ENCODE data around the gene MSTN. TPM values are rescaled to one million over a fixed set of nuclear protein-coding genes. Genes with fewer than 3 reads are reported as not detected.
"Not testable (repeated sequence)": the region's sequence is repeated elsewhere in the genome, so short reads cannot be mapped to it uniquely, and the experiment has no call there.

The MSTN gene
- total and polyA plus RNA-seq, 2 experiments from 2014 or later, result 0.11 to 0.16 TPM

DNA sequence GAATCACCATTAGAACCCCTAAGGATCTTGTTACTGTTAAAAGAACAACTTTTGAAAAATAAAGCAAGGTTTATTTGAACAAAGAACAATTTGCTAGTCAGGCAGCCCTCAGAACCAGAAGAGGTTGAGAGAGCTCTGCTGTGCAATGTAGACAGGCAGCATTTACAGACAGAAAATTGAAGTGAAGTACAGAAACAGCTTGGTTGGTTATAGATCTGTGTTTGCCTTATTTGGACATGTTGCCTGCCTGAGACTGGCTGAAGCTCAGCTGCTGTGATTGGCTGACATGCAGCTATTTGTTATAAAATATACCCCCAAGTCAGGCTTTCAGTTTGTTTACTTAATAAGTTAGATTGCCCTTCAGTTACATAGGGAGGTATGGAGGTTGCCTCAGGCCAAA is 12.5 kb downstream of the MSTN start:
- no peak overlapping the region for H3K4me2 ChIP-seq (ENCODE audit: unreplicated experiment)
- no peaks in the 10 kb centered on the region for H3K9me3 ChIP-seq (ENCODE audit: low read depth)
- no peak overlapping the region for H3K9ac ChIP-seq
- no peak overlapping the region for H3K27ac ChIP-seq
- DNase-seq, result no peak
- H2AFZ ChIP-seq, result no peak overlapping the region
- no peaks in the 10 kb centered on the region for H3K4me1 ChIP-seq (ENCODE audit: insufficient read depth)
- no peaks in the 10 kb centered on the region for H3K36me3 ChIP-seq (ENCODE audit: low read depth)
- in situ Hi-C loops (cut with MboI), result no loop called here
- H3F3A ChIP-seq (ENCODE audit: insufficient read depth), result no peaks in the 10 kb centered on the region
- TF ChIP-seq EZH2phosphoT487 (IDR thresholded peaks at IDR 0.05; ENCODE audit: insufficient read depth, low read depth), result no peak
- no peaks in the 10 kb centered on the region for H3K27me3 ChIP-seq (replicated peaks; ENCODE audit: insufficient read depth)
- H3K9me2 ChIP-seq (ENCODE audit: insufficient read depth), result no peaks in the 10 kb centered on the region
- no peaks in the 10 kb centered on the region for H3K79me2 ChIP-seq (ENCODE audit: insufficient read depth)
- H4K20me1 ChIP-seq (ENCODE audit: insufficient read depth), result no peaks in the 10 kb centered on the region
- no peak overlapping the region for H3K4me3 ChIP-seq

- peaks cover 15% of the 10 kb centered on the region for H3K4me1 ChIP-seq (ENCODE audit: insufficient read depth)
- H2AFZ ChIP-seq, result no peak overlapping the region
- no peak for DNase-seq
- in situ Hi-C loops (cut with MboI), result no loop called here
- no peaks in the 10 kb centered on the region for H3K79me2 ChIP-seq (ENCODE audit: insufficient read depth)
- 65 to 76% methylated on average over 2 of the region's 2 CpGs for WGBS, 2 experiments (ENCODE audit: low coverage in 1 of 2, low lambda C conversion rate in 2 of 2, missing lambda C conversion rate in 2 of 2)
- H3K27me3 ChIP-seq (replicated peaks; ENCODE audit: insufficient read depth), result no peaks in the 10 kb centered on the region
- no peak overlapping the region for H3K27ac ChIP-seq
- no peaks in the 10 kb centered on the region for H3K9me3 ChIP-seq (ENCODE audit: low read depth)
- H3K9ac ChIP-seq, result no peak overlapping the region
- H4K20me1 ChIP-seq (ENCODE audit: insufficient read depth), result no peaks in the 10 kb centered on the region
- no peaks in the 10 kb centered on the region for H3K9me2 ChIP-seq (ENCODE audit: insufficient read depth)
- H3K4me2 ChIP-seq (ENCODE audit: unreplicated experiment), result no peak overlapping the region
- TF ChIP-seq EZH2 (IDR thresholded peaks at IDR 0.05; ENCODE audit: insufficient read depth, poor library complexity, severe bottlenecking) (no peak), EZH2phosphoT487 (IDR thresholded peaks at IDR 0.05; ENCODE audit: insufficient read depth, low read depth) (no peak)
- H3K4me3 ChIP-seq, result no peak overlapping the region
- H3K36me3 ChIP-seq (ENCODE audit: low read depth), result no peaks in the 10 kb centered on the region
- H3F3A ChIP-seq (ENCODE audit: insufficient read depth), result no peaks in the 10 kb centered on the region
Measured at GRCh38 chr2:190044866-190045265, 17.7 kb downstream of the MSTN start.

DNA sequence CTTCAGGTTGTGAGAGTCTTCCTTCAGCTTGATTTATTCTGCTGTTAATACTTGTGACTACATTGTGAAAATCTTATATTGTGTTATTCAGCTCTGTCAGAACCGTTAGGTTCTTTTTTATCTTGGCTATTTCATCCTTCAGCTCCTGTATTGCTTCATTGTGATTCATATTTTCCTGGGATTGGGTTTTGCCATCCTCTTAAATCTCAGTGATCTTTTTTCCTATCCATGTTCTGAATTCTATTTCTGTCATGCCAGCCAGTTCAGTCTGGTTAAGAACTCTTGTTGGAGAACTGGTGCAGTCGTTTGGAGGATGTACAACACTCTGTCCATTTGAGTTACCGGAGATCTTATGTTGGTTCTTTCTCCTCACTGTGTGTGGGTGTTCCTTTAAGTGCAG is 19.1 kb downstream of the MSTN start:
- Histone ChIP-seq H3K9me3 (ENCODE audit: low read depth) (no peaks in the 10 kb centered on the region), H3K9ac (no peak overlapping the region), H3K4me2 (ENCODE audit: unreplicated experiment) (no peak overlapping the region), H3K27me3 (replicated peaks; ENCODE audit: insufficient read depth) (no peaks in the 10 kb centered on the region), H3K36me3 (ENCODE audit: low read depth) (no peaks in the 10 kb centered on the region), H3K4me1 (ENCODE audit: insufficient read depth) (peaks cover 15% of the 10 kb centered on the region), H3K4me3 (no peak overlapping the region), H3K79me2 (ENCODE audit: insufficient read depth) (no peaks in the 10 kb centered on the region), H3F3A (ENCODE audit: insufficient read depth) (no peaks in the 10 kb centered on the region), H3K9me2 (ENCODE audit: insufficient read depth) (no peaks in the 10 kb centered on the region), H2AFZ (peak overlapping the region; percentile 35; the same call in 1 of the 2 replicates), H3K27ac (peak overlapping the region; percentile 18), H4K20me1 (ENCODE audit: insufficient read depth) (no peaks in the 10 kb centered on the region)
- in situ Hi-C loops (cut with MboI), result no loop called here
- DNase-seq, result peak; percentile 65
- TF ChIP-seq EZH2 (IDR thresholded peaks at IDR 0.05; ENCODE audit: insufficient read depth, poor library complexity, severe bottlenecking), result no peak
- TF ChIP-seq EZH2phosphoT487 (IDR thresholded peaks at IDR 0.05; ENCODE audit: insufficient read depth, low read depth), result no peak
- 34 to 37% methylated on average over 3 of the region's 3 CpGs for whole genome bisulfite sequencing, 2 experiments (ENCODE audit: low coverage in 1 of 2, low lambda C conversion rate in 2 of 2, missing lambda C conversion rate in 2 of 2)

- WGBS, 2 experiments (ENCODE audit: low coverage in 1 of 2, low lambda C conversion rate in 2 of 2, missing lambda C conversion rate in 2 of 2), result 57 to 73% methylated on average over 2 of the region's 2 CpGs
- DNase-seq, result no peak
- H3K27ac ChIP-seq, result no peak overlapping the region
- H3K4me2 ChIP-seq (ENCODE audit: unreplicated experiment), result no peak overlapping the region
- H3K9me3 ChIP-seq (ENCODE audit: low read depth), result no peaks in the 10 kb centered on the region
- H3F3A ChIP-seq (ENCODE audit: insufficient read depth), result no peaks in the 10 kb centered on the region
- H3K79me2 ChIP-seq (ENCODE audit: insufficient read depth), result no peaks in the 10 kb centered on the region
- no peak overlapping the region for H2AFZ ChIP-seq
- no peaks in the 10 kb centered on the region for H3K4me1 ChIP-seq (ENCODE audit: insufficient read depth)
- H3K9me2 ChIP-seq (ENCODE audit: insufficient read depth), result no peaks in the 10 kb centered on the region
- in situ Hi-C loops (cut with MboI), result no loop called here
- H3K27me3 ChIP-seq (replicated peaks; ENCODE audit: insufficient read depth), result no peaks in the 10 kb centered on the region
- no peak overlapping the region for H3K9ac ChIP-seq
- TF ChIP-seq EZH2phosphoT487 (IDR thresholded peaks at IDR 0.05; ENCODE audit: insufficient read depth, low read depth), result no peak
- no peak for TF ChIP-seq EZH2 (IDR thresholded peaks at IDR 0.05; ENCODE audit: insufficient read depth, poor library complexity, severe bottlenecking)
- no peaks in the 10 kb centered on the region for H3K36me3 ChIP-seq (ENCODE audit: low read depth)
- H4K20me1 ChIP-seq (ENCODE audit: insufficient read depth), result no peaks in the 10 kb centered on the region
- H3K4me3 ChIP-seq, result no peak overlapping the region
Measured at GRCh38 chr2:190036071-190036470, 26.5 kb downstream of the MSTN start.

DNA sequence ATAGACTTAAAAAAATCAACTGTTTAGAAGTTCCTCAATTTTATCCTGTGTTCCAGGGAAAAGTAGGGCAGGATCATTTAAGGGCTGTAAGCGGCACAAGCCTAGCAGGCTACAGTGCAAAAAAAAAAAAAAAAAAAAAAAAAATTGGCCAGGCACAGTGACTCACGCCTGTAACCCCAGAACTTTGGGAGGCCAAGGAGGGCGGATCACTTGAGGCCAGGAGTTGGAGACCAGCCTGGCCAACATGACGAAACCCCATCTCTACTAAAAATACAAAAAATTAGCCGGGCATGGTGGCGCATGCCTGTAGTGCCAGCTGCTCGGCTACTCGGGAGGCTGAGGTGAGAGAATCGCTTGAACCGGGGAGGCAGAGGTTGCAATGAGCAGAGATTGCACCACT is 28.1 kb downstream of the MSTN start:
- H3K4me3 ChIP-seq; H3K9me2 ChIP-seq (ENCODE audit: insufficient read depth); H3F3A ChIP-seq (ENCODE audit: insufficient read depth); H3K4me2 ChIP-seq (ENCODE audit: unreplicated experiment); H3K4me1 ChIP-seq (ENCODE audit: insufficient read depth); H3K79me2 ChIP-seq (ENCODE audit: insufficient read depth); H3K27me3 ChIP-seq (replicated peaks; ENCODE audit: insufficient read depth); H2AFZ ChIP-seq; H3K27ac ChIP-seq; H3K36me3 ChIP-seq (ENCODE audit: low read depth); H4K20me1 ChIP-seq (ENCODE audit: insufficient read depth); H3K9ac ChIP-seq; H3K9me3 ChIP-seq (ENCODE audit: low read depth); in situ Hi-C loops (cut with MboI): not testable (repeated sequence)
- 76 to 80% methylated on average over 9 to 10 of the region's 10 CpGs for WGBS, 2 experiments (ENCODE audit: low coverage in 1 of 2, low lambda C conversion rate in 2 of 2, missing lambda C conversion rate in 2 of 2)
- peak; percentile 3 for DNase-seq
